ENCODE data around the gene DMWD.

DMWD gene

GRCh38 chr19:45773384-45773783 lies 19.3 kb downstream of the DMWD start:
- no peak for TF ChIP-seq CTCF (IDR thresholded peaks at IDR 0.05; ENCODE audit: low read depth, low read length)
- no peak overlapping the region for H3K4me3 ChIP-seq (ENCODE audit: low read depth, low read length)

- no peak overlapping the region for H3K4me3 ChIP-seq (ENCODE audit: low read depth, low read length)
- no peak for TF ChIP-seq CTCF (IDR thresholded peaks at IDR 0.05; ENCODE audit: low read depth, low read length)
Observed at GRCh38 chr19:45772912-45773311, 19.7 kb downstream of the DMWD start.

- TF ChIP-seq CTCF (IDR thresholded peaks at IDR 0.05; ENCODE audit: low read depth, low read length): no peak
Observed at GRCh38 chr19:45772130-45772840, 20.4 kb downstream of the DMWD start.

GRCh38 chr19:45771311-45771933 lies 21.2 kb downstream of the DMWD start:
- H3K4me3 ChIP-seq (ENCODE audit: low read depth, low read length): no peak overlapping the region
- TF ChIP-seq CTCF (IDR thresholded peaks at IDR 0.05; ENCODE audit: low read depth, low read length): no peak

More at GRCh38 chr19:45772130-45772840, 20.4 kb downstream of the DMWD start:
- H3K4me3 ChIP-seq (ENCODE audit: low read depth, low read length): no peak overlapping the region

DNA sequence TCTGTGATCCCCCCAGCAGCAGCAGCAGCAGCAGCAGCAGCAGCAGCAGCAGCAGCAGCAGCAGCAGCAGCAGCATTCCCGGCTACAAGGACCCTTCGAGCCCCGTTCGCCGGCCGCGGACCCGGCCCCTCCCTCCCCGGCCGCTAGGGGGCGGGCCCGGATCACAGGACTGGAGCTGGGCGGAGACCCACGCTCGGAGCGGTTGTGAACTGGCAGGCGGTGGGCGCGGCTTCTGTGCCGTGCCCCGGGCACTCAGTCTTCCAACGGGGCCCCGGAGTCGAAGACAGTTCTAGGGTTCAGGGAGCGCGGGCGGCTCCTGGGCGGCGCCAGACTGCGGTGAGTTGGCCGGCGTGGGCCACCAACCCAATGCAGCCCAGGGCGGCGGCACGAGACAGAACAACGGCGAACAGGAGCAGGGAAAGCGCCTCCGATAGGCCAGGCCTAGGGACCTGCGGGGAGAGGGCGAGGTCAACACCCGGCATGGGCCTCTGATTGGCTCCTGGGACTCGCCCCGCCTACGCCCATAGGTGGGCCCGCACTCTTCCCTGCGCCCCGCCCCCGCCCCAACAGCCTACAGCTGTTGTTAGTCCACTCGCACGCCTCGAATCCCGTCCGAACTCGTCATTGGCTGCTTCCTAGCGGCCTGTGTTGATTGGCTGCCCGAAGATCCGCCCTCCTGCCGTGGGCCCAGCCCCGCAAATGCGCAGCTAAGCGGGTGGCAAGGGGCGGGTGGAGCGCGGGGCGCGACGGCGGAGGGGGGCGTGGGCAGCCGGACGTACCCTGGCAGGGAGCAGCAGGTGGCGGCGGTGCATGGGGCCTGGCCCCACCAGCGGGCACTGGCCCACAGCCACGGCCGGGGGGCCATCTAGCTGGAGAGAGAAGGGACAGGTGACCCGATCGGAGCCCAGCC lies 22.2 kb downstream of the DMWD start:
- TF ChIP-seq CTCF (IDR thresholded peaks at IDR 0.05; ENCODE audit: low read depth, low read length): peak; percentile 72

DNA sequence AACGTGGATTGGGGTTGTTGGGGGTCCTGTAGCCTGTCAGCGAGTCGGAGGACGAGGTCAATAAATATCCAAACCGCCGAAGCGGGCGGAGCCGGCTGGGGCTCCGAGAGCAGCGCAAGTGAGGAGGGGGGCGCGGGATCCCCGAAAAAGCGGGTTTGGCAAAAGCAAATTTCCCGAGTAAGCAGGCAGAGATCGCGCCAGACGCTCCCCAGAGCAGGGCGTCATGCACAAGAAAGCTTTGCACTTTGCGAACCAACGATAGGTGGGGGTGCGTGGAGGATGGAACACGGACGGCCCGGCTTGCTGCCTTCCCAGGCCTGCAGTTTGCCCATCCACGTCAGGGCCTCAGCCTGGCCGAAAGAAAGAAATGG lies 22.8 kb downstream of the DMWD start:
- TF ChIP-seq CTCF (IDR thresholded peaks at IDR 0.05; ENCODE audit: low read depth, low read length): no peak

More for the DNA sequence above, 22.2 kb downstream of the DMWD start:
- H3K4me3 ChIP-seq (ENCODE audit: low read depth, low read length): peak overlapping the region; percentile 59

More for the DNA sequence above, 22.8 kb downstream of the DMWD start:
- peak overlapping the region; percentile 59 for H3K4me3 ChIP-seq (ENCODE audit: low read depth, low read length)
